Measurements from ENCODE around the gene SMIM13.

DNA sequence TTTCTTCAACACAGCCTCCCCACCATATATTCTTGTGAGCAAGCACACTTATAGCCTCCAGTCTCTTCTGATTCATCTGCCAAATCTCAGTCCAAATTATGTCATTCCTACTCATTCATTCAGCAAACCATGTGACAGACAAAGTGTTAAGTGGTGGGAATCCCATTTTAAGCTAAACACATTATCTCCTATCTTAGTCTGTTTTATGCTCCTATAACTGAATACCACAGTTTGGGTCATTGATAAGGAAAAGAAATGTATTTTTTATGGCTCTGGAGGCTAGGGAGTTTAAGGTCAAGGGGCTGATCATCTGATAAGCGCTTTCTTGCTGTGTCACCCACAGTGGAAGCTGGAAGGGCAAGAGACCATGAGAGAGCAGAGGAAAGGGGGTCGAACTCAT is 23.9 kb upstream of the SMIM13 start:
- TF ChIP-seq EP300 (IDR thresholded peaks at IDR 0.05; ENCODE audit: borderline replicate concordance): no peak
- no peak for TF ChIP-seq RAD21 (IDR thresholded peaks at IDR 0.05; ENCODE audit: low read depth)
- no peak for TF ChIP-seq CEBPB (IDR thresholded peaks at IDR 0.05)
- TF ChIP-seq, protein P1, sequence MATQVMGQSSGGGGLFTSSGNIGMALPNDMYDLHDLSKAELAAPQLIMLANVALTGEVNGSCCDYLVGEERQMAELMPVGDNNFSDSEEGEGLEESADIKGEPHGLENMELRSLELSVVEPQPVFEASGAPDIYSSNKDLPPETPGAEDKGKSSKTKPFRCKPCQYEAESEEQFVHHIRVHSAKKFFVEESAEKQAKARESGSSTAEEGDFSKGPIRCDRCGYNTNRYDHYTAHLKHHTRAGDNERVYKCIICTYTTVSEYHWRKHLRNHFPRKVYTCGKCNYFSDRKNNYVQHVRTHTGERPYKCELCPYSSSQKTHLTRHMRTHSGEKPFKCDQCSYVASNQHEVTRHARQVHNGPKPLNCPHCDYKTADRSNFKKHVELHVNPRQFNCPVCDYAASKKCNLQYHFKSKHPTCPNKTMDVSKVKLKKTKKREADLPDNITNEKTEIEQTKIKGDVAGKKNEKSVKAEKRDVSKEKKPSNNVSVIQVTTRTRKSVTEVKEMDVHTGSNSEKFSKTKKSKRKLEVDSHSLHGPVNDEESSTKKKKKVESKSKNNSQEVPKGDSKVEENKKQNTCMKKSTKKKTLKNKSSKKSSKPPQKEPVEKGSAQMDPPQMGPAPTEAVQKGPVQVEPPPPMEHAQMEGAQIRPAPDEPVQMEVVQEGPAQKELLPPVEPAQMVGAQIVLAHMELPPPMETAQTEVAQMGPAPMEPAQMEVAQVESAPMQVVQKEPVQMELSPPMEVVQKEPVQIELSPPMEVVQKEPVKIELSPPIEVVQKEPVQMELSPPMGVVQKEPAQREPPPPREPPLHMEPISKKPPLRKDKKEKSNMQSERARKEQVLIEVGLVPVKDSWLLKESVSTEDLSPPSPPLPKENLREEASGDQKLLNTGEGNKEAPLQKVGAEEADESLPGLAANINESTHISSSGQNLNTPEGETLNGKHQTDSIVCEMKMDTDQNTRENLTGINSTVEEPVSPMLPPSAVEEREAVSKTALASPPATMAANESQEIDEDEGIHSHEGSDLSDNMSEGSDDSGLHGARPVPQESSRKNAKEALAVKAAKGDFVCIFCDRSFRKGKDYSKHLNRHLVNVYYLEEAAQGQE (IDR thresholded peaks at IDR 0.05; ENCODE audit: low read depth): no peak
- no peak for TF ChIP-seq CREB1 (IDR thresholded peaks at IDR 0.05; ENCODE audit: low read depth)
- no peak for TF ChIP-seq TEAD4 (IDR thresholded peaks at IDR 0.05)
- TF ChIP-seq, protein P2, sequence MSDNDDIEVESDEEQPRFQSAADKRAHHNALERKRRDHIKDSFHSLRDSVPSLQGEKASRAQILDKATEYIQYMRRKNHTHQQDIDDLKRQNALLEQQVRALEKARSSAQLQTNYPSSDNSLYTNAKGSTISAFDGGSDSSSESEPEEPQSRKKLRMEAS (IDR thresholded peaks at IDR 0.05): no peak
- no peak for TF ChIP-seq EGR1 (IDR thresholded peaks at IDR 0.05)
- TF ChIP-seq ZBTB7A (IDR thresholded peaks at IDR 0.05; ENCODE audit: low read depth): no peak
- no peak for TF ChIP-seq TAF1 (IDR thresholded peaks at IDR 0.05; ENCODE audit: low read depth)
- TF ChIP-seq YY1 (IDR thresholded peaks at IDR 0.05; ENCODE audit: low read depth): no peak

Measured in Ishikawa (cell line).